Limb (tissue), 2 donors: ENCODE results near the gene SLC25A26.
"Not testable (repeated sequence)": the region's sequence is repeated elsewhere in the genome, so short reads cannot be mapped to it uniquely, and the experiment has no call there.

Experiments used
- DNase-seq, 2 donors: peaks; one replicate each; pipeline ENCODE4 v3.0.0-alpha.2; 2016; ENCODE audit errors: extremely low spot score in 2 of 2

SLC25A26 gene

GRCh38 chr3:66226093-66226492 is 5.3 kb downstream of the SLC25A26 start:
- not testable (repeated sequence) for DNase-seq

GRCh38 chr3:66227051-66227450 is 6.2 kb downstream of the SLC25A26 start:
- no peak for DNase-seq

GRCh38 chr3:66227915-66228314 is 7.1 kb downstream of the SLC25A26 start:
- DNase-seq = no peak

- DNase-seq = no peak
These were observed 7.9 kb downstream of the SLC25A26 start for GRCh38 chr3:66228707-66229106.

- no peak for DNase-seq
These were observed 9.1 kb downstream of the SLC25A26 start for GRCh38 chr3:66229931-66230330.

GRCh38 chr3:66233033-66233432 is 12.2 kb downstream of the SLC25A26 start:
- no peak for DNase-seq

GRCh38 chr3:66236281-66236680 is 15.5 kb downstream of the SLC25A26 start:
- DNase-seq = no peak

- DNase-seq = no peak
These were observed 16.8 kb downstream of the SLC25A26 start for GRCh38 chr3:66237552-66237951.

GRCh38 chr3:66239513-66240123 is 18.8 kb downstream of the SLC25A26 start:
- DNase-seq = no peak

GRCh38 chr3:66241466-66241865 is 20.7 kb downstream of the SLC25A26 start:
- DNase-seq = no peak

- DNase-seq = no peak
These were observed 22.1 kb downstream of the SLC25A26 start for GRCh38 chr3:66242788-66243464.

GRCh38 chr3:66248641-66249040 is 27.8 kb downstream of the SLC25A26 start:
- no peak for DNase-seq

- peak in 1 of 2 donors; percentile 47 for DNase-seq
These were observed 33.2 kb downstream of the SLC25A26 start for GRCh38 chr3:66253790-66254620.

GRCh38 chr3:66255865-66256264 is 35.1 kb downstream of the SLC25A26 start:
- DNase-seq = no peak

GRCh38 chr3:66256806-66257205 is 36.0 kb downstream of the SLC25A26 start:
- no peak for DNase-seq

GRCh38 chr3:66259566-66260255 is 38.9 kb downstream of the SLC25A26 start:
- DNase-seq = no peak

GRCh38 chr3:66260431-66260830 is 39.6 kb downstream of the SLC25A26 start:
- DNase-seq = no peak

GRCh38 chr3:66261355-66261754 is 40.6 kb downstream of the SLC25A26 start:
- DNase-seq = no peak

- no peak for DNase-seq
These were observed 44.8 kb downstream of the SLC25A26 start for GRCh38 chr3:66265649-66266048.

- DNase-seq = no peak
These were observed 45.8 kb downstream of the SLC25A26 start for GRCh38 chr3:66266551-66266950.

GRCh38 chr3:66267031-66267430 is 46.2 kb downstream of the SLC25A26 start:
- no peak for DNase-seq

- DNase-seq = no peak
These were observed 47.1 kb downstream of the SLC25A26 start for GRCh38 chr3:66267906-66268305.
